Measurements from ENCODE around the gene CYP1A2.
A peak's percentile ranks its signal among the peaks of the same experiment; 100 is the strongest.

Gene CYP1A2

DNA sequence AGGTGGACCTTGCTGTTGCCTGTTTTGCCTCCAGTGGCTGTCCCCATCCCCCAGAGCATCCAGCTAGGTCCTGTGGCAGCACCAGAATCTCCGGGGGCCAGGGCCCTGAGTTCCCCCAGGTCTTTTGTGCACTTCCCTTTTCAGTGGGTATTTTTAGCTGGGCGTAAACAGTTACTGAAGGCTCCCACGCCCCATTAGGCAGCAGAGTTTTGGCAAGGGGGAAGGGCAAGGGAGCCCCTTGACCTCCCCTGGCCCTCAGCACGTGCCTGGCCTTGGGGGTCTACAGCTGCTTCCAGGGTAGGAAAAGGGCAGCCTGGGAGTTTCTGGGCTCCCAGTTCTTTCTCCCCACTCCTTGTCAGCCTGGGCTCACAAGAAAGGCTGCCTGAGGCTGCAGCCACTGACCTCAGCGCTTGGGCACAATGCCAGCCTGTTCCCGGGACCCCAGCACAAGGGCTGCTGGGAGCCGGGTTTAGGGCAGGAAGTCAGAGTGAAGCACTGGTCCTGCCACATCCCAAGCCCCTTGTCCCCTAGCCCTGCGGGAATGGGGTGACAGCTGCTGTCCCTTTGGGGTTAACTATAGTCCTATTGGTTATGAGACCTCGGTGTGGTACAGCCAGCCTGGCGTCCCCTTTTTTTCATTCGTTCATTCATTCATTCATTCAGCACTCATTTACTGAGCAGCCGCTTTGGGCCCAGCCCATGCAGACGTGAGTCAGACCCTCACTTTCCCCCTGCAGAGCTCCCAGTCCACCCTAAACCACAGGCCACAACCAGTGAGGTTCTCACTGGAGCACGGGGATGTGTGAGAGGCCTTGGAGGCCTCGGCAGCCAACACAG, 41.7 kb downstream of the CYP1A2 start:
- peak; percentile 63 for DNase-seq

GRCh38 chr15:74791007-74791406, 42.4 kb downstream of the CYP1A2 start:
- DNase-seq, result no peak

- no peak for DNase-seq
Observed at GRCh38 chr15:74791667-74792066, 43.0 kb downstream of the CYP1A2 start.

DNA sequence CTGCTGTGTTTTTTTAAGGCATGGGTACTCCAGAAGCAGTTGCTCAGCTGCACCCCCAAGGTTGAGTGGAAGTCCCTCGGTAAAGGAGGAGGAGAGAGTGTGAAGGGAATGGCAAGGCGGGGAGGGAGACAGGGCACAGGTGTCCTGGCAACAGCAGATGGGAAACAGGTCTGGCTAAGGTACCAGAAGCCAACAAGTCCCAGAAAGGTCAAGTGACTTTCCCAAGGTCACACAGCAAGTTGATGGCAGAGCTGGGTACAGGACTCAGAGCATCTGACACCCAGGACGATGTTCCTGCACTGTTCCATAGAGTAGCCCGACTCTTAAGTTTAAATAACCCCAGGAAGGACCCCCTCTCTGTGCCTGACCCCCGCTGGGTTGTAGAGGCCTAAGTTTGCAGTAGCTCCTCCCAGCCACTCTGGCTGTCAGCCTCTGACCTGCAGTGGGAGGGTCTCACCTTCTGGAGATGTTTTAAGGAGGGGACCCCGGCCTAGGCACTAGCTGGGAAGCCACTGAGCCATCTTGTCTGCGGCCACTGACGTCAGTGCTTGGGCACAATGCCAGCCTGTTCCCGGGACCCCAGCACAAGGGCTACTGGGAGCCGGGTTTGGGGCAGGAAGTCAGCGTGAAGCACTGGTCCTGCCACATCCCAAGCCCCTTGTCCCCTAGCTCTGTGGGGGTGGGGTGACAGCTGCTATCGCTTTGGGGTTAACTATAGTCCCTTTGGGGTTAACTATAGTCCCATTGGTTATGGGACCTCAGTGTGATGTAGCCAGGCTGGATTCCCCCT, 43.8 kb downstream of the CYP1A2 start:
- DNase-seq, result peak; percentile 38

GRCh38 chr15:74793135-74794028, 44.7 kb downstream of the CYP1A2 start:
- peak; percentile 87 for DNase-seq

DNA sequence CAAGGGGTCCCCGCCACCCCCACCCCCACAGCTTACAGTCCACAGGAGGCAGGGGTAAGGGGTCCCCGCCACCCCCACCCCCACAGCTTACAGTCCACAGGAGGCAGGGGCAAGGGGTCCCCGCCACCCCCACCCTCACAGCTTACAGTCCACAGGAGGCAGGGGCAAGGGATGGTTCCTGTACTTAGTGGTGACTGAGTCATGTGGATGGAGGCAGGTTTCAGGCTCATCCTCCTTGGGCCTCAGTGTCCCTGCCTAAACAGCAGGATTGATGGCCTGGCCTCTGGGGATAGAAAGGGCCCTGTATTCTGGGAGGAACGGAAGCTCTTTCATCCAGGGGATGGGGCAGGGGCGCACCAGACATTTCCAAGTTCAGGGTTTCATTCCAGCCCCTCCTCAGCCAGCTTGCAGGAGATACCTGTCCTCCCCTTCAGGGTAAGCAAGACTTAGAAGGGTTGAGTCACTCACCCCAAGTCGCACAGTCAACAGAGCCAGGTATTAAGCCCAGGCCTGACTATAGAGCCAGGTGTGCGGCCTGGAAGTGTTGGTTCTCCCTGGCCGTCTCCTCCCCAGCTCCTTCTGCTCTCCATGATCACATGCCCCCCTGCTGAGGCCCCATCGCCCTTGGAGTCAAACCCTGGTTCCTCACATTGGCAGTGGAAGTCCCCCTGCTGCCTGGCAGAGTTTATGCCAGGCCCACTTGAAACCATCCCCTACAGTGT, 45.8 kb downstream of the CYP1A2 start:
- DNase-seq, result peak; percentile 47

DNA sequence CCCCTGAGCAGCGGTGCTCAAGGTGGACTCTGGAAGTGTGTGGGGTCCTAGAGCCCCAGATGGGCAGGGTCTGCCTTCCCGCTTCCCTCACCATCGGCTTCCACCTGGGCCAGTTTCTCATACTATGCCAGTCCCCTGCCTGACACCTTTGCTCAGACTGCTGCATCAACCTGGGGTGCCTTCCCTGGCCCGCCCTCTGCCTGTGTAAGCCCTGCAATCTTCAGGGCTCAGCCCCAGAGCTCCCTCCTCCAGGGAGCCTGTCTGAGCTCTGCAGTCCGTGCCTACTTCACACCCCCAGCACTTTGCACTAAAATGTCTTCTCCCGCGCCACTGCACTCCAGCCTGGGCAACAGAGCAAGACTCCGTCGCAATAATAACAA, 46.3 kb downstream of the CYP1A2 start:
- DNase-seq, result no peak

DNA sequence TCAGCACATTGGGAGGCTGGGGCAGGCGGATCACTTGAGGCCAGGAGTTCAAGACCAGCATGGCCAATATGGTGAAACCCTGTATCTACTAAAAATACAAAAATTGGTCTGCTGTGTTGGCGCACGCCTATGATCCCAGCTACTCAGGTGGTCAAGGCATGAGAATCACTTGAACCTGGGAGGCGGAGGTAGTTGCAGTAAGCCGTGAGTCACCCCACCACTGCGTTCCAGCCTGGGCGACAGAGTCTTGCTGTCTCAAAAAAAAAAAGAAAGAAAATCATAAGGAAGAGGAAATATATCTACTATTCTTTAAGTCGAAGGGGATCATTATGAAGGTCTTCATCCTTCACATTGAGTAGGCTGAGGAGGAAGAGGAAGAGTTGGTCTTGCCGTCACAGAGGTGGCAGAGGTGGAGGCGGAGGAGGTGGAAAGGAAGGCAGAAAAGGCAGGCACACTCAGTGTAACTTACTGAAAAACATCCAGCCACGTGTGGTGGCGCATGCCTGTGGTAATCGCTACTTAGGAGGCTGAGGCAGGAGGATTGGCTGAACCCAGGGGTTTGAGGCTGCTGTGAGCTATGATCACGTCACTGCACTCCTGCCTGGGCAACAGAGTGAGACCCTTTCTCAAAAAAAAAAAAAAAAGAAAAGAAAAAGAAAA, 47.5 kb downstream of the CYP1A2 start:
- peak; percentile 69 for DNase-seq

DNA sequence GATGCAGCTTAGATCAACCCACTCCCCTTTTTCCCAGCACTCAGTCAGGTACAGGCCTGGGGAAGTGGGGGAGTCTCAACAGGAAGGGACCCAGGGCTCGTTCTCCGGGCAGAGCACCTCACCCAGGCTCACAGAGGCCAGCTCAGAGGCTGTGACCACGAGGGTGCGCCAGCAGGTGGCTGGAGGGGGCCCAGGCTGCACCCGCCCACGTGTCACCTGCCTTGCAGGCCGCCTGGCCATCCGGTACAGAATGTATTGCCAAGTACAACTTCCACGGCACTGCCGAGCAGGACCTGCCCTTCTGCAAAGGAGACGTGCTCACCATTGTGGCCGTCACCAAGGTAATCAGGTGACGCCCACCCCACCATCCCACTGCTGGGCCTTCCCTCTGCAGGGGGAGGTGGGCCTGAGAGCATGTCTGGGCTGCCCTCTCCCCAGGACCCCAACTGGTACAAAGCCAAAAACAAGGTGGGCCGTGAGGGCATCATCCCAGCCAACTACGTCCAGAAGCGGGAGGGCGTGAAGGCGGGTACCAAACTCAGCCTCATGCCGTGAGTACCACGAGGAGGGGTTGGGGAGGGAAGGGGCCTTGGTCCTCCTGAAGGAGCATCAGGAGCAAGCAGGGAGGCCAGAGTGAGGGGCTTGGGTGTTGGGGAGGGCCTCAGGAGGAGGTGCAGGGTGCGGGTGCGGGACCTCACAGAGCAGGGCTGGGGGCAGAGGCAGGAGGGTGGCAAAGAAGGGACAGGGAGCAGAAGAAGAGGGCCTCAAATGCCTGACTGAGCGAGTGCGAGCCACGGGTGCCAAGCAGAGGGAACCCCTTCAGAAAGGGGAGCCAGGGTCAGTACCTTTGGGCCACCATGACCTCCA, 50.0 kb downstream of the CYP1A2 start:
- DNase-seq, result no peak

DNA sequence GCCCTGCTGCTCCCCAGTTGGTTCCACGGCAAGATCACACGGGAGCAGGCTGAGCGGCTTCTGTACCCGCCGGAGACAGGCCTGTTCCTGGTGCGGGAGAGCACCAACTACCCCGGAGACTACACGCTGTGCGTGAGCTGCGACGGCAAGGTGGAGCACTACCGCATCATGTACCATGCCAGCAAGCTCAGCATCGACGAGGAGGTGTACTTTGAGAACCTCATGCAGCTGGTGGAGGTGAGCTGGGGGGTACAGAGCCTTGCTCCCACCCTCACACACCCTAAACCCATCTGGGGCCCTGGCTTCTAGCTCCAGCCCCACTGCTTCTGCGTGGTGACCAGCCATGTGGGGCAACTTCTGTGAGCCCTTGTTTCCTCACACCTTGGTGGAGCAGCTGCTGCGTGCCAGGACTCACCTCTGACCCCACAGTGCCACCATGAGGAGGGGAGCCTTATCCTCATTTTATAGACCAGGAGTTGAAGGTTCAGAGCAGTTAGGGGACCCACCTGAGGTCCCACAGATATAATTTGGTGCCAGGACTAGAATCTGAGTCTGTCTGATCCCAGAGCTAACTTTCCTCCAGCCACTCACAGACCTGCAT, 50.7 kb downstream of the CYP1A2 start:
- DNase-seq, result peak; percentile 51

GRCh38 chr15:74799856-74800558, 51.4 kb downstream of the CYP1A2 start:
- peak; percentile 88 for DNase-seq

- no peak for DNase-seq
Observed at GRCh38 chr15:74800559-74801094, 52.0 kb downstream of the CYP1A2 start.

GRCh38 chr15:74801311-74801997, 52.8 kb downstream of the CYP1A2 start:
- no peak for DNase-seq

DNA sequence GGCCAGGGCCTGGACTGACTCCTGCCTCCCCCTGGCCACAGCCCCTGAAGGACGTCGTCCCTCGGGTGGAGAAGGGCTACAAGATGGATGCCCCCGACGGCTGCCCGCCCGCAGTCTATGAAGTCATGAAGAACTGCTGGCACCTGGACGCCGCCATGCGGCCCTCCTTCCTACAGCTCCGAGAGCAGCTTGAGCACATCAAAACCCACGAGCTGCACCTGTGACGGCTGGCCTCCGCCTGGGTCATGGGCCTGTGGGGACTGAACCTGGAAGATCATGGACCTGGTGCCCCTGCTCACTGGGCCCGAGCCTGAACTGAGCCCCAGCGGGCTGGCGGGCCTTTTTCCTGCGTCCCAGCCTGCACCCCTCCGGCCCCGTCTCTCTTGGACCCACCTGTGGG, 53.6 kb downstream of the CYP1A2 start:
- DNase-seq, result no peak

DNA sequence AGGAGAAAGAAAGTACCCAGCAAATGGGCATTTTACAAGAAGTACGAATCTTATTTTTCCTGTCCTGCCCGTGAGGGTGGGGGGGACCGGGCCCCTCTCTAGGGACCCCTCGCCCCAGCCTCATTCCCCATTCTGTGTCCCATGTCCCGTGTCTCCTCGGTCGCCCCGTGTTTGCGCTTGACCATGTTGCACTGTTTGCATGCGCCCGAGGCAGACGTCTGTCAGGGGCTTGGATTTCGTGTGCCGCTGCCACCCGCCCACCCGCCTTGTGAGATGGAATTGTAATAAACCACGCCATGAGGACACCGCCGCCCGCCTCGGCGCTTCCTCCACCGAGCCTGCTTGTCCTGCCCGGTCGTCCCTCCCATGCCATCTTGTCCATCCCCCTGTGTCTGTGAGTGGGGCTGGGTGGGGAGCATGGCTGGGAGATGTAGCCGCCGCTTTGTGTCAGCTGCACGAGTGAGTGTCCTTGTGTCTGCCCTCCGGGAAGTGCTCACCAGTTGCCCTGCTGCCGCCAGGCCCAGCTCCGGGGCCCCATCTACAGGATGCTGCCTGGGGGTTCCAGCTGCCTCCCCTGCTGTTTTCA, 54.3 kb downstream of the CYP1A2 start:
- no peak for DNase-seq

- peak; percentile 13 for DNase-seq
Observed at GRCh38 chr15:74804935-74805334, 56.3 kb downstream of the CYP1A2 start.

Measured in CD4-positive, alpha-beta T cell treated with Interleukin-17A for 4 hours (primary cell).